HG03457 (cell line): ENCODE data around the gene VIPR2.
"Not testable (repeated sequence)": the region's sequence is repeated elsewhere in the genome, so short reads cannot be mapped to it uniquely, and the experiment has no call there.

ENCODE experiments used
- ATAC-seq: cut with Tn5 transposase; IDR thresholded peaks from one replicate; pipeline ENCODE4 v1.9.1; 2021; ENCODE audit warnings: moderate number of reproducible peaks; ENCODE audit not compliant: unreplicated experiment

Gene VIPR2

DNA sequence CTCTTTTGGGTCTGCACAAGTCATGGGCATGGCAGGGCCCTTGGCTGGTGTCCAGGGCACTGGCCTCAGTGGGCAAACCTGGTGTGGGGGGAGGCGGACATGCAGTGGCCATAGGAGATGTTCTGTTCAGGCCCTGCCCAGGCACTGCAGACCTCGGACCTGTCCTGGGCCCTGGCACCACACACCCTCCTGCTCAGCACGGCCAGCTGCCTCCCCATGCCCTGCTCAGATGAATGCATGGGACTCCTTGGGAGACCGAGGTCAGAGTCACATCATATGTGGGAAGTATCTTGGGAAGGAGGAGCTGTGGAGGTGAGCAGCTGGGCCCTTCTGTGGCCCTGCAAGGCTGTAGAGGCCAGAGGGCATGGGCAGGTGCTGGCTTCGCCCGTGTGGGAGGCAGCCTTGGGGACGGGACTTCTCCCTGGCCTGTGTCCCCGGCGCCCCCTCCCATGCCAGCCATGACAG is 130.8 kb downstream of the VIPR2 start:
- ATAC-seq, result no peak

DNA sequence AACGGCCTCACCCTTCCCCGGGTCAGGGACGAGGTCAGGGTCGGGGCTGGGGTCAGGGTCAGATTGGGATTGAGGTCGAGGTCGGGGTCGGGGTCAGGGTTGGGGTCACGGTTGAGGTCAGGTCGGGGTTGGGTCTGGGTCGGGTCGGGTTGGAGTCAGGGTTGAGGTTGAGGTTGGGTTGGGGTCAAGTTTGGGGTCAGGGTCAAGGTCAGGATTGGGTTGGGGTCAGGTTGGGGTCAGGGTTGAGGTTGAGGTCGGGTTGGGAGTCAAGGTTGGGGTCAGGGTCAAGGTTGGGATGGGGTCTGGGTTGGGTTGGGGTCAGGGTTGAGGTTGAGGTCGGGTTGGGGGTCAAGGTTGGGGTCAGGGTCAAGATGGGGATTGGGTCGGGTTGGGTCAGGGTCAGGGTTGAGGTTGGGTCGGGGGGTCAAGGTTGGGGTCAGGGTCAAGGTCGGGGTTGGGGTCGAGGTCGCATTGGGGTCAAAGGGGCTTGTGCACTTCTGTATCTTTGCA is 131.4 kb downstream of the VIPR2 start:
- no peak for ATAC-seq

- ATAC-seq, result no peak
These were observed 132.2 kb downstream of the VIPR2 start for GRCh38 chr7:159012353-159013069.

GRCh38 chr7:159011722-159012022 is 133.0 kb downstream of the VIPR2 start:
- ATAC-seq, result no peak

GRCh38 chr7:159010937-159011721 is 133.5 kb downstream of the VIPR2 start:
- no peak for ATAC-seq

- no peak for ATAC-seq
These were observed 134.3 kb downstream of the VIPR2 start for GRCh38 chr7:159010411-159010810.

GRCh38 chr7:159009951-159010350 is 134.7 kb downstream of the VIPR2 start:
- no peak for ATAC-seq

DNA sequence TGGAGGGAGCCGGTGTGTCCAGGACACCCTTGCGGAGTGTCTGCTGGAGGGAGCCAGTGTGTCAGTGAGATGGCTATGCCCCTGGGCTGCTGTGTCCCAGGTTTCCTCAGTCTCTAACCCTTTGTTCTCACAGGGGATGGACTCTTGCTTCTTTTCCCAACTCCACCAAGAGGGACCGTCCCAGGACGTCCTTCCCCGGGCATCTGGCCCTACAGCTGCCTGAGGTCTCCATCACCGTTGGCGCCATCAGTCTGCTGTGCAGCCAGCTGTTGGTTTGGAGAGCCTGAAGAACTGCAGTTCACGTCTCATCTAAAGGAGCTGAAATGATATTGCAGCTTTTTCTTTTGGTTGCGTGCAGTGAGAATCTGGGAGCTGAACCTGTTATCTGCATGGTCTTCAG is 136.2 kb downstream of the VIPR2 start:
- ATAC-seq, result no peak

- no peak for ATAC-seq
These were observed 136.7 kb downstream of the VIPR2 start for GRCh38 chr7:159007996-159008389.

- no peak for ATAC-seq
These were observed 137.2 kb downstream of the VIPR2 start for GRCh38 chr7:159007364-159007995.

DNA sequence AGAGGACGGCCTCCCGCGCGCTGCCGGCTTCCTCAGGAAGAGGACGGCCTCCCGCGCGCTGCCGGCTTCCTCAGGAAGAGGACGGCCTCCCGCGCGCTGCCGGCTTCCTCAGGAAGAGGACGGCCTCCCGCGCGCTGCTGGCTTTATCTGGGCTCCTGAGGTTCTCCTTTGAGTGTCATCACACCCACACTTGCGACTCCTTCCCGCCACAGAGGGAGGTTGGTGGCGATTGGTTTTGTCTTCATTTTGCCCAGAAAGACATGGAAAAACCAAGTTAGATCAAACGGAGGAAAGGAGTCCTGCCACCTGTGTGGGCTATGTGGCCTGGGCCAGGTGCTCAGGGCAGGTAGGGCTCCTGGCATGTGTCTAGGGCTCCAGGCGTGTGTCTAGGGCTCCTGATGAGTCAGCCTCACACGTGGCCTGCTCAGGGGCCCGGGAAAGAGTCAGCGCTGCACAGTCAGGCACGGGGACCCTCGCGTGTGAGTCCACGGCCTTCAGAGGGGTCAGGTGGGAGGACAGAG is 138.0 kb downstream of the VIPR2 start:
- ATAC-seq, result no peak

- not testable (repeated sequence) for ATAC-seq
These were observed 138.6 kb downstream of the VIPR2 start for GRCh38 chr7:159006022-159006609.

GRCh38 chr7:159005618-159006017 is 139.0 kb downstream of the VIPR2 start:
- no peak for ATAC-seq

DNA sequence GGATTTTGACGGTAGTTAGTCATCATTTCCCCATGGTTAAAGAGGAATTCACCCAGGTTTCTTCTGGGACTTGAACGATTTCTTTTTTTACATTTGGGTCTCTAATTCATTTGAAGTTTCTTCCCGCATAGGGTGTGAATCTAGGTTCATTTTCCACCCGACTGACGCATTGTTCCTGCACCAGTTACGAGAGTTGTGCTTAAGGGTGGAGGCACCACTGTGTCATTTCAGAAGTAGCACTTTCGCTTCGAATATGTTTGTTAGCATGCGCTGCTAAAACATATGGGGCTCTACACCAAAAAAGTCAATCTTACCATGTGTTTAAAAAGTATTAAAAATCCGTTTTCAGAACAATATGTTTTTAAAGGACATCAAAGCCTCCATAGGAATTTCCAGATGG is 140.3 kb downstream of the VIPR2 start:
- ATAC-seq, result no peak

DNA sequence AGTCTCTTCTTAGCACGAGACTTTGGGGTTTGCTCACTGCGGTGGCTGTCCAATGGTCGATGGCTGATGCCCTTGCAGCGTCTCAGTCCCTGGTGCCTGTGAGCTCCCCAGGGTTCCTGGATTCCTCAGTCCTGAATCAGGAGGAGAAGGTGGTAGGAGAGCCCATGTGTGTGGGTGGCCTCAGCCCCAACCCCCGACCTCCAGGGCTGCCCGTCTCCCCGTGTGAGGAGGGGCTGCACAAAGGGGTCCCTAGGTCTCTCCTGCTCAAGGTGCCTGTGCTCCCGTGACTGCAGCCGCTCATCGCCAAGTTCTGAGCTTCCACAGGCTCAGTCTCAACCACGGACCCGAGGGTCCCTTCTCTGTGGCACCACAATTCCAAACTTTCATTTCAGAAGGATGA is 142.9 kb downstream of the VIPR2 start:
- ATAC-seq, result no peak

DNA sequence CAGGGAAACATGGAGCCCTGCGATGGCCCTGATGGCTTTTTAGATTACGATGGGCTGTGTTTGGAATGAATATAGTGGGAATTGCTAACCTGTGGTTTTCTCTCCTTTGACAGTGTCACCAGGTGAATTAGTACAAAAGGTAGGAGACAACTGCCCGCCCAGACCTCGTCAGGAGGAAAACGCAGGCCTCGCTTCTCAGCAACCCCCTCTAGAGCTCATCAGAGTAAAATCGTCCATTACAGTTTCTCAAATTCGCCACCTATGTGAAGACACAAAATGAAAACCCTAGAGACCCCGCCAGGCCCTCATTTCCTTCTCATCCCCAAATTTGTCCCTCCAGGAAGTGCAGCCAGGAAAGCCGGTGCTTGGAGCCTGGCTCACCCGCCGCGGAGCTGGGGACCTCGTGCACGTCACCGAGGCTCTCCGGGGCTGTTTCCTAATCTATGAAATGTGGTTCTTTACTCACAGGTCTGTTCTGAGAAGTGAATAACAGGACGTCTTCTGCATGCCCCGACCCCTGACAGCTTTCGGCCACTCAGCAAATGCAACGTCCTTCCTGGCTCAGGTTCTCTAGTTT is 143.7 kb downstream of the VIPR2 start:
- ATAC-seq, result no peak

GRCh38 chr7:159000070-159000469 is 144.6 kb downstream of the VIPR2 start:
- no peak for ATAC-seq

- no peak for ATAC-seq
These were observed 145.2 kb downstream of the VIPR2 start for GRCh38 chr7:158999496-158999895.

DNA sequence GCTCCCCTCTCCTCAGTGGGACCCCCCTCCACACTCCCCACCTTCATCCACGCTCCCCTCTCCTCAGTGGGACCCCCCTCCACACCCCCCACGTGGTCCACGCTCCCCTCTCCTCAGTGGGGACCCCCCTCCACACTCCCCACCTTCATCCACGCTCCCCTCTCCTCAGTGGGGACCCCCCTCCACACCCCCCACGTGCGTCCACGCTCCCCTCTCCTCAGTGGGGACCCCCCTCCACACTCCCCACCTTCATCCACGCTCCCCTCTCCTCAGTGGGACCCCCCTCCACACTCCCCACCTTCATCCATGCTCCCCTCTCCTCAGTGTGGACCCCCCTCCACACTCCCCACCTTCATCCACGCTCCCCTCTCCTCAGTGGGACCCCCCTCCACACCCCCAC is 146.4 kb downstream of the VIPR2 start:
- ATAC-seq, result not testable (repeated sequence)

GRCh38 chr7:158997471-158997870 is 147.2 kb downstream of the VIPR2 start:
- ATAC-seq, result no peak

DNA sequence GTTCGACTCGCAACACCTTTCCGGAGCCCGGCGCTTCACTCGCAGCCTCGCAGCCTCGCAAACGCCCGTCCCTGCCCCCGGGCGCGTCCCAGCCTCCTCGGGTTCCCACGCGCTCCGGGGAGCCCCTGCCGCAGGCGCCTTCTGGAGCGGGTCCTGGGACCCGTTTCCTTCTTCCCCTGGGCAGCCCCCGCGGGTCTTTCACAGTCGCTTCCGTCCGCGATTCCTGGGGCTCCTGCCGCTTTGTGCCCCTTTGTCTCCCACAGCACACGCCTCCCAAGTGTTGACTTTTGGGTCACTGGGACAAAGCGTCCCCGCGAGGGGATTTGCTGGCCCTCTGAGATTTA is 147.6 kb downstream of the VIPR2 start:
- no peak for ATAC-seq
